Kasumi-1 (cell line): ENCODE measurements around the gene TSC1.

Experiments used
- DNase-seq, 2 experiments: peaks; one replicate each; lab custom pipeline; 2025; lab: John Stamatoyannopoulos, UW

The TSC1 gene

DNA sequence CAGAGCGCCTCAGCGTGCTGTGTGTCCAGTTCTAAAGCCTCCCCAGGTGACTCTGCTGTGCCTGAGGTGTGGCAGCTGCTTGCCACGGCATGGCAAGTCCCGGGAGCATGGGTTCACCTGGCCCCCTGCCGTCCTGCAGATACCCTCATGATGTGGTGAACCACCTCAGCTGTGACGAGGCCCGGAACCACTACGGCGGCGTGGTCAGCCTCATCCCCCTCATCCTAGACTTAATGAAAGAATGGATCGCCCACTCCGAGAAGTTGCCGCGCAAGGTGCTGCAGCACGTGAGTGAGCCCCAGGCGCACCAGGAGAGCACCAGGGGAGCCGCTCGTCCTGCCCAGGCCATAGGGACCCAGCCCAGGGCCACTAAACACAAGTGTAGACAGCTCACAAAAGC, 56.3 kb downstream of the TSC1 start:
- DNase-seq, result no peak

DNA sequence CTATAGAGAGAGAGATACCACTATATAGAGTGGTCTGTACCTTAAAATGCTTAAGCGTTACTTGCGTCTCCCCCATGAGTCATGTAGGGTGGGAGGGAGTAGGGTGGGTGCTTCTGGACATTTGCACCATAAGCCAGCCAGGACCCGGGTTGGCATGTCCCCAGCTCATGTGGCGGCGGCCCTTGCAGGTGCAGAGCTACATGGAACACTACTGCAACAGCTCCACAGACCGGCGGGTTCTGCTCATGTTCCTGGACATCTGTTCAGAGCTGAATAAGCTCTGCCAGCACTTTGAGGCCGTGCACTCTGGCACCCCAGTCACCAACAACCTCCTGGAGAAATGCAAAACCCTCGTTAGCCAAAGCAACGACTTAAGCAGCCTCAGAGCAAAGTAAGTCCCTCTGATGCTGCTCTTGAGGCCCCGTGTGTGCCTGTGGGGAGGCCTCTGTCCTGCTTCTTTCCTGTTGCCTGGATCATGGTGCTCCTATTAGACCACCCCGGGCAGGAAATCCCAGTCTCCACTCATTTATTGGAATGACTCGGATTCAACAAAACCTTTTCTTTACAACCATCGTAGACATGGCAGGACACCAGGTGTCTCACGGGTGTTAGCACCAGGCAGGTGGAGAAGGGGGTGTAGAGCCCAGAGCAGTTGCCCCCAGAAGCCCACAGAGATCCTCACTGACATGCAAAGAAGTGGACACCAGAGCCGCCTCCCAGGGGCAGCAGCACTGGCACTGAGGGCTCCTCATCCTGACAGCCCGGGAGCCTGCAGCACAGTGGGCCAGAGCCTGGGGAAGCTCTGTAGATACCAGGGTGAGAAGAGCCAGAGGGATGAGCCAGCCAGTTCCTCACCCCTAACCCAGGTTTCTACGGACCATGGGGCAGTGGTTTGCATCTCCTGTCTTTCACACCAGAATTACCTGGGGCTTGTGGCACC, 57.0 kb downstream of the TSC1 start:
- no peak for DNase-seq

DNA sequence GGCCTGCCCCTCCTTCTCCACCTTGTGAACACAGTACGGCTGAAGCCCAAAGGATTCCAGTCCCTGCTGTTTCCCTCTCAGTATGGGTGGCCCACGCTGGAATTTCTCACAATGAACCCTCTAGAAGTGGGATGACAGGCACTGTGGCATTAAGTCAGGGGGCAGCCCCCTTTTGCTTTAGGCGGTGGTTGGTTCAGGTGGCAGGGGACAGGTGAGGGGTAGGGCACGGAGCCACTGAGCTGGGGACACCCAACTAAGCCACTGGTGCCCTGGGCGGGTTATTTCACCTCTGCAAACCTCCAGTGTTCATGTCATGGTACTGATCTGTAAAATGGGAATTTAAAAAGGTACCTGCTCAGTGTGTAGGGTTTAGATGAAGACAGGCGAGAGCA, 58.1 kb downstream of the TSC1 start:
- no peak for DNase-seq

DNA sequence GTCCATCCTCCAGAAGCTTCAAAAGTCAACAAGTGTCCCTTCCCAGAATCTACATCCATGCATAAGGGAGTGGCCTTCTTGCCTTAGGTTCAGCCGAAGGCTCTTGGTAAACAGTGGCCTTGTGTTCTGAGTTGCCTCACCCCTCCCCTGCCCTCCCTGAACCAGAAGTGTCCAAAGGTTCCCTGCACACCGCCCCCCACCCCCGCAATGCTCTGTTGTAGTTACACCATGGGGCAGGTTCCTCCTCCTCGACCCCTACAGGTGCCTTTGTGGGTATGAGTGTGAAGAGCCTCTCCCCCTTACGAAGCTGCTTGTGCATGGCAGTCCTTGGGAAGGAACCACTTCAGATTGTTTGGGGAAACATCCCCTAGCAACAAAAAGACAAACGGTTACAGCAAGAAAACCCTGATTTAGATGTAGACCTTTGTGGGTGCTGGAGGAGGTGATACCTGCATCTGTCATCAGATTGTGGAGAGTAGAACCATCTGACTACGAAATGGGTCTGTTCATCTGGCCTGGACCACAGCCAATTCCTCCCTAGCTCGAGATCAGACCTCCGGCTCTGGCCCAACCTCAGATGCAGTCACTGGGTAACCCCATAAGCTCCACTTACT, 58.6 kb downstream of the TSC1 start:
- DNase-seq, result no peak

DNA sequence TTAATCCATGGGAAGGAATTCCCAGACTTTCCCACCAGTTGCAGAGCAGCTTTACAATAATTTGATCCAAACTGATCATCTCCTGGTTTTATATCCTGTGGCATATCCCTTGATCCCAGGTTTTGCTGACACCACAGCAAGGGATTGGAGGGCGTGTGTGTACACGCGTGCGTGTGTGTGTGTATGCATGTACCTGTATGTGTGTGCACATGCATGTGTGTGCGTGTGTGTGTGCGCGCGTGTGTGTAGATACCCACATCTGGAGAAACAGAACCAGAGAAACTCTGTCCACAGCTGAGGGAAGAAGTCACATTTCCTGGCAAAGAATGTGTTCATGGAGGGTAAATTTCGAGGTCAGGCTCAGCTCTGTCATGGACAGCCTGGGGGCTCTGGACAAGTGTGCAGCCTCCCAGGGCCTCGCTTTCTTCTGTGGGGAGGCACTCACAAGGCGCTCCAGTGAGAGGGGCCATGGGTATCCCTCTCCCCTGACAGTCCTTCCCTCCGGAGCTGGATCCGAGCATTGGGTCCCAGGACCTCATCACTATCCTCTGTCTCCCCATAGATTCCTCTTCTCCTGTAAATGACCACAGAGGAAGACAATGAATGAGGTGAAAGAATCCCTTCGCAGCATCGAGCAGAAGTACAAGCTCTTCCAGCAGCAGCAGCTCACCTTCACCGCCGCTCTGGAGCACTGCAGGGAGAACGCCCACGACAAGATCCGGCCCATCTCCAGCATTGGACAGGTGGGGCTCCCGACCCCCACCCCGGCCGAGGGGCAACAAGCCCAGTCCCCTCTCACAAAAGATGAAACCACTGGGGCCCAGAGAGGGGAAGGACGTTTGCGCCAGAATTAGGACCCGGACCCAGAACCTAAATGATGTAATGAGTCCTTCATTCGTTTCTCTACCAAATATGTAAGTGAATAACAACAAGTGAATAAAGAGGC, 60.8 kb downstream of the TSC1 start:
- no peak for DNase-seq

DNA sequence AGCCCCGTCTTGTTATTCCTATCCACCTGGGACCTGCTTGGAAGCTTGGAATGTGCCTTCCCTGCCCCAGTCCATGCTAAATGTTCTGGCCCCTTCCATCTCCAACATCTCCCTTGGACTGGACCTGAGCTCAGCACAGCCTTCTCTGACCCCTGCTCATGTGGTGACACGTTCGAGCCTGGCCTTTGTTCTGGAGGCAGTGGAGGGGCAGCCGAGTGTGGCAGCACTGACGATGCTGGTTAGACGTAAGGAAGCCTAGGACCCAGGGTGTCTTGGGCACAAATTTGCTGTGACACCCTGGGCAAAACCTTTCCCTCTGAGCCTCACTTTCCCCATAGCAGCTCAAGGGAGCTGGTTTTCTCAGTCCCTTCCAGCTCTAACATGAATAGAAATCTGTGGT, 61.8 kb downstream of the TSC1 start:
- DNase-seq, result no peak

DNA sequence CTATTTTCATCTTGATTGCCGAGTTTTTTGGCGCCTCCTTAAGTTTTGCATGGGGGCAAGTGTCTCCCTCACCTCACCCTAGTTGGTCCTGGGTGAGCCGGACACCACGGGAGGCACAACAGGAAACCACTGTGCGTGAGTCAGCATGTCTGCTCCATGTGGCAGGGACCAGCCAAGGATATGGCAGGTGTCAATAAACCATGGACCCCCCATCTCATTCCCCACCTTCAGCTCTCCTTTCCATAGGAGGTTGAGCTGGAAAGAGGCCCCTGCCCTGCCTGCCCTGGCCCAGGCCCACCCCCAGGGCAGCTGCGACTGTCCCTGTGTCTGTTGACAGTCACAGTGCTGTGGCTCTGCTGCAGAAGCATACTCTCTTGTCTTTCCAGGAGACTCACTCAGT, 62.6 kb downstream of the TSC1 start:
- DNase-seq, result peak in 1 of 2 experiments; percentile 16

DNA sequence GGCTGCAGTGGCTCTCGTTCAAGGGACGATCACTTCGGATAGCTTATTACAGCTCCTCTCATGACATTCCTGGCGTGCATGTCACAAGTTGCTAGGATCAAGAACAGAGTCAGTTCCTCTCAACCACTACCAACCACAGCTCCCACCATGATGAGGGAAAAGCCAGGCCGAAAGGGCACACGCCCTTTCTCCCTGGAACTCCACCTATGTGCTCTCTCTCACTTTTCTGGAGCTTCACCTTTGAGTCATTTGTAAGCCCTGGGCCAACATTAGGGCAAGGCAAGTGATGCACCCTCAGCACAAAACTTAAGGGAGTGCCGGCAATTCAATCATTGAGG, 64.1 kb downstream of the TSC1 start:
- no peak for DNase-seq

DNA sequence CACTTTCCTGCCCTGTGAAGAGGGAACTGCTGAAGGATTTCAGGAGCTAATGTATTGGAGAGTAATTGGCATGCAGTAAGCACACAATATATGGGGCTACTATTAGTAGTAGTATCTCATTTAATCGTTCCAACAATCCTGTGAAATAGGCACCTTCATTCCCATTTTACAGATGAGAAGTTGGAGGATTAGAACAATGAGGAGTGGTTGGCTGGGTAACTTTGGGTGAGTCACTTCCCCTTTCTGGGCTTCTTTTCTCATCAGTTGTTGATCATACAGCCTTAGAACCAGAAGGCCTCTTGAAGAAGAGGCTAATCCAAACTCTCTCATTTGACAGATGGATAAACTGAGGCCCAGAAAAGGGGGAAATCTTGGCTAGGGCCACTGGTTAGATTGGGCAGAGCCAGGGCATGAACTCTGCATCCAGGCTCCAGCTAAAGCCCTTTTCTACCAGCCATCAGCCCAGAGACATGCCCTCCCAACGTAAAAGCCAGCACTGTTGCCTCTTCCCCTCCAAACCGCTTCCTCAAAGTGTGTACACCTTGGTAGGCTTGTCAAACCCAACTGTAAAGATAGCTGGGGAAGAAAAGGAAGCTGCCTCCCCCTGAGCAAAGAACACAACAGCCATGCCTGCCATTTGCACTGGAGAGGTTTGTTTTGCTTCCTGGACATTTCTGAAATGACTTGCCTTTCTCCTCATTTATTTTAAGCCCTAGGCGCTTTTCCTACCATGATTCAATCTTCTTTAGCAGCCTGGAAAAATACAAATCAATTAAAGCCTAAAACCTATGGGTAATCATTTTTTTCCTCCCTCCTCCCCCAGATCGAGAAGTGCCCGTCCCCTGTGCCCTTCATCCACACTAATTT, 64.7 kb downstream of the TSC1 start:
- DNase-seq, result peak; percentile 29 to 30

DNA sequence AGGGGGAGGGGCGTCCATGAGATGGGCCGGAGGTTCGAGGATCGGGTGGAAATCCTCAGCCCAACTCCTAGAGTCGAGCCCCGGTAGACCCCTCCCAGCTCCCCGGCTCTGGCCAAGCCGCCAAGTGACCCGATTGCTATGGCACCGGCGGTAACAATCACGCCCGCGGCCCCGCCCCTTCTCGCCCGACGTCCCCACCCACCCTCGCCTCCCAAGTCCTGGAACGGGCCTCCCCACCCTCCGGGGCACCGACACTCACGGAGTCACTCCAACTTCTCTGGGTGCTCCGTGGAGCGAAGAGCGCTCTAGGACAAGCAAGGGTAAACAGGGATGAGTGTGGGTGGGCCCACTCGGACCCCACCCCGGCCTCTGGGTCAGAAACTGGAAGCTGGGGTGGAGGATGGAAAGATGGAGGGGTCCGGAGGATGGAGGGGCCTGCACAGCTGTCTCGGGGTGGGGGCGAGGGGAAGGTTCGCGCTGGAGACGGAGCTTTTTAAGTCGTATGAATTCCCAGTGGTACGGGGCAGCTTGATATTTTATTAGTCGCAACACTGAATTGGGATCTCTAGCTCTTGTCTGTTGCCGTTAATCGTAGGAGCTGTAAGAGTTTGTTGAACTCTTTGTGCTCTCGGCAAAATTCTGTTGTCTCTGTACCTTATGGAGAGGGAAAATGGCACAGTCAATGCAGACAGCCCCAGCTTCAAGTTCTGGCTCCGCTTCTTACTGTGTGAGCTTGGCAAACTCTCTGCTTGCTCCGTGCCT, 65.5 kb downstream of the TSC1 start, which contains the start of gene SPACA9:
TSS of gene SPACA9 (plus strand) at position 204 of the 762 bp plus-strand sequence. CDS start 5,050 bp downstream, outside the sequence.
- DNase-seq, result no peak

DNA sequence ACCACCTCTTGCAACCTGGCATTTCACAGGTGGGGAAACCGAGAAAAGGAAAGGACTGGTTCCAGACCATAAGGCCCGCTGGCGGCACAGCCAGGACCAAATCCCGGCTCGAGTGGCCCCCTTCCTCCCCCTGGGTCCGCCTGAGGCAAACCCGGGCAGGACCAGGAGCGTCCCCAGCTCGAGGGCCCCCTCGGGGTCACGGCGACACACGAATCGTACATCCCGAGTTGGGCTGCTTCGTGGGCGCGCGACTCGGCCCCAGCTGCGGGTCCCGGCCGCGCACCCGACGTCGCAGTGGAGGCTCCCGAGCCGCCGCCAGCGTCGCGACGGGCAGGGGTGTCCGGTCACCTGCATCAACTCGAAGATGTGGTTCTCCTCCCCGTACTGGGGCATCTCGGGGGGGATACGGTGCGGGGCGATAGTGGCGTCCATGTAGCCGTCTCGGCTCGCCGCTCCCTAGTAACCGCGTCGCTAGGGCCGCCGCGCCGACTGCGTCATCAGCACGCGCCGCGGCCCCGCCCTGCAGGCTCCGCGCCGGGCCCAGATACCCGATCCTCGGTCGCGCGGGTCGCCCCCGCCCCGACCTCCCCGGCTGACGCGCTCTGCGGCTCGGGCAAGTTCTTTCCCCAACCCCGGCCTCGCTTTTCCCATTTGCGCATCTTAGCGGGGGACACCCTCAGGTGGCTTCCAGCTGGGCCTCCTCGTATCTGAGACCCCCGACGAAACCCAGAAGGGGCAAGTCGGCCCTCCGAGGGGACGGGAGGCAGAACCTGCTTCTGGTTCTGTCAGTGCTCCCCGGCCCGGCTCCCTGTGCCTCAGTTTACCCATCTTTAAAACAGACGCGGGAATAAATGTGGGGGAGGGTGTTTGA, 66.4 kb downstream of the TSC1 start, which contains the start of gene AK8:
TSS of gene AK8 (minus strand) at position 461 of the 871 bp plus-strand sequence. CDS start at position 432, 29 bp downstream.
- peak; percentile 32 to 35 for DNase-seq

DNA sequence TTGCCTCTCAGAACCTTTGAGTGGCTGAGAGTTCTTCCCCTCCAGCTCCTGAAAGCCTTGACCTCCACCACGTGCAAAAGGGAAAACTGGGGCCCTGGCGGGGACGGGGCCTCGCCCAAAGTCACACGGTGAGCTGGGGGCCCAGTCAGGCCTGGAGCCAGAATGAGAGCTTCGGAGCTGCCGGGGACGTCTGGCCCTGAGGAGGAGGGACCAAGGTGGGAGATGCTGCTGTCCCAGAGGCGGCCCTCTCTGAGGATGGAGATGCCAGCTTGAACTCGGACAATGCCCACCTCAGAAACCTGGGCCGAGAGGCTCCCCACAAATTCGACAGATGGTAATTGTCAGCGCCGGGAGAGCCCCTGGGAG, 67.0 kb downstream of the TSC1 start:
- no peak for DNase-seq

DNA sequence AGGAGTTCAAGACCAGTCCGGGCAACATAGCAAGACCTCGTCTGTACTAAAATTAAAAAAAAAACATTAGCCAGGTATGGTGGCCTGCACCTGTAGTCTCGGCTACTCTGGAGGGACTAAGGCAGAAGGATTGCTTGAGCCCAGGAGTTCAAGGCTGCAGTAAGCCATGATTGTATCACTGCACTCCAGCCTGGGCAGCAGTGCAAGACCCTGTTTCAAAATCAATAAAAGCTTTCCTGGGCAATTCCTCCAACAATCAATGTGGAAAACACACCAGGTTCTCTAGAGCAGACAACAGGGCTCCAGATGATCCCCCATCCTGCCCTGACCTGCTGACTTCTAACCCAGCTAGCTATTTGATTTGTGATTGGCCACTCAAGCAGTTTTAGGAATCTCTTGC, 67.6 kb downstream of the TSC1 start:
- no peak for DNase-seq

DNA sequence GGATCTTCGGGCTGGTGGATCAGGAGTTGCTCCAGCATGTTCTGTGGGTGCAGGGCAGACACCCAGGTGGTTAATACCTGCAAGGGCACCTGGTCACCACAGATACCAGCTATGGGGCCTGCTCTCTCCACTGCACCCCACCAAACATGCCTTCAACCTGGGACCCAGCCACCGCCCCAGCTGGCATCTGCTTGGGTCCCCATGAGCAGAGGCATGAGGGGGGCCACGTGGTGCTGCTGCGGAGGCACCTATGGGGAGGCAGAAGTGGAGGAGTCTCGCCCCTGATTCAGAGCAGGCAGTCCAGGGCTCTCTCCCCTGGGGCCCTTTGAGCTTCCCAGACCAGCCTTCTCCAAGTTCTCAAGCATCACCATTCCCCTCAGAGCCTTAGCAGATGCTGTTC, 69.3 kb downstream of the TSC1 start:
- no peak for DNase-seq

DNA sequence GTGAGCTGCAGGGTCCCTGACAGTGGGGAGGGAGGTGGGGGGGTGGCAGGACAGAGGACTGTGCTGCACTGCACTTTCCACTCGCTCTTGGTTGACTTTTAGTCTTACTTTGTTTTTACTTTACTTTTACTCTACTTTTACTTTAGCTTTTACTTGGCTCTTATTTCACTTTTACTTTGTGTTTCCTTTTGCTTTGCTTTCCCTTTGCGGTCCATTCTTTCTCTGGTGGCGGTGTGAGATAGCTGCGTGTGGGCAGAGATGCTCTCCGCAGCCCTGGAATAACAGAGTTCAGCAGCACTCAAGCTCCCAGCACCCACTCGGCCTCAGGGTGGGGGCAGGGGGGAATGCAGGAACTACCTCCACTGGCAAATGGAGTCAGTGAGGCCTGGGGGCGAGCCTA, 71.0 kb downstream of the TSC1 start:
- no peak for DNase-seq

DNA sequence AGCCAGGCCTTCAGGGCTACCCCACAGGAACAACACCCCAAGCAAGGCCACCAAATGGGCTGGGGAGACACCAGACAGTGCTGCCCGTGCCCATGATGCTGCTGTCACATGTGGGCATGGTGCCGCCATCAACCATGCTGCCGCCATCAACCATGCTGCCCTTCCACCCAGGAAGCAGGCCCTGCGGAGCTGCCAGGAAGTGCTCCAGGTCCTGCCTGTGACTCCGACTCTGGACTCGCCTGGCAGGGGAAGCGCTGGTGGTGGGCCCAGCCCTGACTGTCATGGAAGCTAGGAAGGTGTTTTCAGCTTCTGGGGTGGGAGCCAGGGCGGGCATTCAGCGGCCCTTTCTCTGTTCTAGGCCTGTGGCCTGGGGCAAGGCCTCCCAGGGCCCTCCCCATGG, 75.2 kb downstream of the TSC1 start:
- no peak for DNase-seq

DNA sequence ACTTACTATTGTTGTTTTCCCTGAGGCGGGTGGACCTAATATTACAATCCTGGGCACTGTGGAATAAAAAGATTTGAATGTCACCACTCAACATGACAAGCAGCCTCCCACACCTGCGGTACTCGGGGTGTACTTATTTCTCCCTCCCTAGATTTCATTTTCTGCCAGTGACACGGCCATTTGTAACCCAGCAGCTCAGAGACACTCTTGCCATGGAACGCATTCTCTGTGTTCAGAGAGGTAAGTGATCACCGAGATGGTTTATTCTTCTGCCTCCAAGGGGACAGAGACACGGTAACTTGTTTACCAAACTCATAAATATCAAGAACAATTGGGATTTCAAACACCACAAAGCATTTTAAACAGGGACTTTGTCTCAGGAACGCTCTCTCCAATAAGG, 77.5 kb downstream of the TSC1 start:
- no peak for DNase-seq

DNA sequence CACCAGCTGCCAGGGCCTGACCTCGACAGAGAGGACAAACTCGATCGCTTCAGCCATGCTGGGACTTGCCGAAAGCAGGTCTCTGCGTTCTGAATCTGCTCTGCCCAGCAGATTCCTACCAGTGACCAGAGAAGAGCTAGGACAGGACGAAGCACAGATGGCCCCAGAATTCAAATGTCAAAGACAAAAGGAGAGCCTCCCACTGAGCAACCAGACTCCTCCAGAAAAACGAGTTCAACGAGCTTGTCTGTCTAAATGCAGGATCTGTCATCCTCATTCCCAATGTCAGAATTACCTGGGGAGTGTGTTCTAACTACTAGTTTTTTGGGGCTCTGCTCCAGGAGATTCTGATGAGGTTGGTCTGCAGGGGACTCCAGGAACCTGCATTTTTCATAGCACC, 79.7 kb downstream of the TSC1 start:
- DNase-seq, result no peak

DNA sequence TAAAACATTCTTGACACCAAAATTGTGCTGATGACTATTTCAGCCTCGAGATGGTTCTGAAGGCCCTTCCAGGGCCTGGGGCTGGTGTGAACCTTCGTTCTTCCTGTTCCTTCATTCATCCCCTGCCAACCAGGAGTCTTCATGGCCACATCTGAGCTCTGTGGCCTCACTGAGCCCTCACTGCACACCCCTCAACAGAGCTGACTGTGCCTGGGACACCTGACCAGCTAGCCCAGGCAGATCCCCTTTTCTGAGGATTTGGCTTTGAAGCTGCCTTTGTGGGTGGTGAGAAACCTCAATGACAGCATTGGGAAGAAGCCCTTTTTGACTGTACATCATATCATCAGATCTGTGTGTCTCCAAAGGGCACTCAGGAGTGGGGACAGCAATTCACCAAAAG, 80.1 kb downstream of the TSC1 start:
- DNase-seq, result no peak

DNA sequence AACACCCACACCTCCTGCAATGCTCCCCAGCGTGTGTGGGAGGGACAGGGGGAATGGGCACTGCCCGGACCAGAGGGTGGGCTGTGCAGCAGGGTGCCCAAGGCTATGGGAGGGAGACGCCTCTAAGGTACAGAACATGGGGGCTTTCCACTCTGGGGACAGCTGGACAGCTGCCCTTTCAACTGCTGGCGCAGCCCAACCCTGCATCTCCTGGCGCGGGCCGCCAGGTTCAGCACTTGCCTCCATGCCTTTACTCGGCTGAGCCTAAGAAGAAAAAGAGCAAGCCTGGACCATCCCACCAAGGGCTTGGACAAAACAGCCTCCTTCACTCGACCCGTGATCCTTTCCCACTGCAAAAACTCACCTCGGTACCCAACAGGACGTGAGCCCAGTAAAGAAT, 81.3 kb downstream of the TSC1 start:
- no peak for DNase-seq
